GM23338 (cell line): ENCODE results near the gene PYGB.

Experiments
- CREB1 ChIP-seq: fragments of 250-450 bp; sonication (Bioruptor Pico); IDR thresholded peaks from 2 replicates; pipeline ENCODE4 v1.5.0; 2020; ENCODE audit warnings: low read depth, mild to moderate bottlenecking, moderate library complexity
- CTCF ChIP-seq, 2 experiments: fragments of 200-600 bp in 1 of 2; sonication (generic) in 1 of 2; conservative IDR thresholded peaks; 2 replicates each; pipeline versions ENCODE4 v1.5.1 to v1.6.1; 2016 to 2017; ENCODE audit warnings: antibody characterized with exemption in 2 of 2, low read depth in 2 of 2, mild to moderate bottlenecking in 2 of 2, moderate library complexity in 1 of 2
- ETS1 ChIP-seq: IDR thresholded peaks from 2 replicates; pipeline ENCODE4 v1.6.1; 2016; ENCODE audit warnings: antibody characterized with exemption
- EZH2 ChIP-seq: fragments of 200-600 bp; sonication (generic); IDR thresholded peaks from one replicate; pipeline ENCODE4 v1.8.0; 2017; ENCODE audit warnings: antibody characterized with exemption, mild to moderate bottlenecking, low read depth; ENCODE audit not compliant: unreplicated experiment
- EZH2phosphoT487 ChIP-seq: fragments of 200-600 bp; sonication (generic); IDR thresholded peaks from one replicate; pipeline ENCODE4 v1.8.1; 2018; ENCODE audit warnings: antibody characterized with exemption; ENCODE audit not compliant: unreplicated experiment
- POLR2AphosphoS5 ChIP-seq: IDR thresholded peaks from 2 replicates; pipeline ENCODE4 v1.6.1; 2016; ENCODE audit warnings: antibody characterized with exemption, low read depth
- REST ChIP-seq: IDR thresholded peaks from one replicate; pipeline ENCODE4 v1.6.1; 2018; ENCODE audit warnings: antibody characterized with exemption; ENCODE audit not compliant: unreplicated experiment
- ZNF114 ChIP-seq: fragments of 250-450 bp; sonication (Bioruptor Pico); IDR thresholded peaks from 2 replicates; pipeline ENCODE4 v1.5.0; 2020; ENCODE audit warnings: mild to moderate bottlenecking, moderate library complexity

GRCh38 chr20:25205277-25206062 is 42.4 kb upstream of the PYGB start:
- no peak for TF ChIP-seq CTCF (conservative IDR thresholded peaks at IDR 0.05; ENCODE audit: low read depth in 2 of 2)
- TF ChIP-seq POLR2AphosphoS5, result no peak
- TF ChIP-seq CREB1 (CRISPR knock-in tag), result no peak
- no peak for TF ChIP-seq REST
- TF ChIP-seq EZH2, result no peak
- no peak for TF ChIP-seq EZH2phosphoT487
- no peak for TF ChIP-seq ZNF114 (CRISPR knock-in tag)
- no peak for TF ChIP-seq ETS1
